GM12878 (cell line): ENCODE data around the gene CHMP1A. TPM values are rescaled to one million over a fixed set of nuclear protein-coding genes. Genes with fewer than 3 reads are reported as not detected.

Experiments used
- ATAC-seq: fragments of 200-7000 bp; cut with Tn5 transposase; 3 replicates; pipeline ENCODE4 v1.9.1; 2020; ENCODE audit warnings: mild to moderate bottlenecking, moderate library complexity
- BruUV-seq: library from RNA; stranded (reverse); fragments of 400-500 nt; replicated peaks from 2 replicates; lab custom pipeline; 2021; lab: Mats Ljungman, UMichigan
- CTCF ChIA-PET: fragments of 300-600 bp; sonication (Branson Sonifier 250); formaldehyde crosslinking; extraction: SDS; loops from one replicate; lab custom pipeline; 2021; ENCODE audit warnings: inconsistent platforms; lab: Yijun Ruan, JAX
- POLR2A ChIA-PET: fragments of 350-600 bp; formaldehyde crosslinking; extraction: SDS; loops from one replicate; lab custom pipeline; 2021; ENCODE audit warnings: inconsistent platforms; lab: Charles Lee
- RAD21 ChIA-PET: fragments of 300-600 bp; sonication (Branson Sonifier 250); formaldehyde crosslinking; loops from one replicate; lab custom pipeline; 2023; ENCODE audit warnings: antibody characterized with exemption; ENCODE audit not compliant: unreplicated experiment; lab: Charles Lee
- SMC1A ChIA-PET: fragments of 300-600 bp; sonication (Branson Sonifier 250); formaldehyde crosslinking; loops from one replicate; lab custom pipeline; 2023; ENCODE audit not compliant: unreplicated experiment, uncharacterized antibody; lab: Charles Lee
- DNase-seq: peaks from one replicate; pipeline ENCODE4 v3.0.0-alpha.2; 2011; ENCODE audit warnings: low read depth, low spot score
- FAIRE-seq: peaks from 3 replicates; lab custom pipeline; 2011; peaks lifted over from hg19 to GRCh38; lab: Jason Lieb, UNC
- H2AFZ ChIP-seq: 2 replicates; pipeline ENCODE4 v1.6.0; 2011; ENCODE audit warnings: low read depth, low read length, control low read depth; ENCODE audit not compliant: control insufficient read depth
- H3K27ac ChIP-seq: 2 replicates; pipeline ENCODE4 v1.5.1; 2011; ENCODE audit warnings: control low read depth; ENCODE audit not compliant: control insufficient read depth, insufficient read depth
- H3K27me3 ChIP-seq, 2 experiments: replicated peaks in 1 of 2; 2 replicates each; pipeline versions ENCODE4 v1.6.0 to v1.6.1; 2011; ENCODE audit warnings: low read length in 1 of 2; ENCODE audit not compliant: control insufficient read depth in 2 of 2, insufficient read depth in 2 of 2
- H3K36me3 ChIP-seq, 2 experiments: 2 replicates each; pipeline ENCODE4 v1.5.1; 2011; ENCODE audit warnings: low read length in 1 of 2; ENCODE audit not compliant: control insufficient read depth in 2 of 2, insufficient read depth in 2 of 2
- H3K4me1 ChIP-seq: 2 replicates; pipeline ENCODE4 v1.6.1; 2011; ENCODE audit warnings: mild to moderate bottlenecking, low read length, moderate library complexity, mixed read lengths; ENCODE audit not compliant: control insufficient read depth, insufficient read depth
- H3K4me2 ChIP-seq: 2 replicates; pipeline ENCODE4 v1.6.0; 2011; ENCODE audit warnings: control low read depth; ENCODE audit not compliant: control insufficient read depth, insufficient read depth
- H3K4me3 ChIP-seq: fragments of 200-600 bp; sonication (generic); 2 replicates; pipeline ENCODE4 v1.5.1; 2016
- H3K79me2 ChIP-seq: 2 replicates; pipeline ENCODE4 v1.6.0; 2011; ENCODE audit warnings: low read length; ENCODE audit not compliant: control insufficient read depth, insufficient read depth
- H3K9ac ChIP-seq: 2 replicates; pipeline ENCODE4 v1.8.0; 2011; ENCODE audit warnings: low read length, control low read depth, mixed read lengths; ENCODE audit not compliant: control insufficient read depth, insufficient read depth
- H3K9me3 ChIP-seq: replicated peaks from 3 replicates; pipeline ENCODE4 v1.5.1; 2011; ENCODE audit warnings: mild to moderate bottlenecking, low read length; ENCODE audit not compliant: control insufficient read depth, insufficient read depth
- H4K20me1 ChIP-seq: 2 replicates; pipeline ENCODE4 v1.6.0; 2011; ENCODE audit not compliant: control insufficient read depth, insufficient read depth
- CREB1 ChIP-seq: IDR thresholded peaks from 2 replicates; pipeline ENCODE4 v1.6.1; 2012; ENCODE audit warnings: low read depth, mild to moderate bottlenecking, inconsistent platforms
- EED ChIP-seq: sonication (generic); IDR thresholded peaks from 2 replicates; pipeline ENCODE4 v1.6.1; 2016; ENCODE audit warnings: antibody characterized with exemption, low read depth
- EZH2 ChIP-seq: IDR thresholded peaks from 2 replicates; pipeline ENCODE4 v1.6.1; 2012; ENCODE audit warnings: low read depth, mild to moderate bottlenecking, control low read depth, inconsistent platforms, low read length, borderline replicate concordance; ENCODE audit not compliant: control insufficient read depth
- JUNB ChIP-seq: IDR thresholded peaks from 2 replicates; pipeline ENCODE4 v1.6.1; 2016; ENCODE audit warnings: antibody characterized with exemption, mild to moderate bottlenecking
- MLLT1 ChIP-seq: fragments of 450-650 bp; IDR thresholded peaks from 2 replicates; pipeline ENCODE4 v1.6.1; 2016; ENCODE audit warnings: mild to moderate bottlenecking
- MXI1 ChIP-seq: fragments of 150-350 bp; IDR thresholded peaks from 2 replicates; pipeline ENCODE4 v1.6.1; 2011; ENCODE audit warnings: low read depth, mild to moderate bottlenecking, inconsistent platforms, low read length, improper control_type of control experiment
- MYC ChIP-seq: IDR thresholded peaks from 2 replicates; pipeline ENCODE4 v1.6.1; 2011; ENCODE audit warnings: mild to moderate bottlenecking, low read length, moderate library complexity, inconsistent platforms; ENCODE audit not compliant: insufficient read depth, insufficient replicate concordance, insufficient read length, severe bottlenecking
- NFYB ChIP-seq: IDR thresholded peaks from 2 replicates; pipeline ENCODE4 v1.6.1; 2011; ENCODE audit warnings: low read depth, mild to moderate bottlenecking, low read length, improper control_type of control experiment, moderate library complexity; ENCODE audit not compliant: insufficient read depth
- PRDM15 ChIP-seq: fragments of 450-650 bp; formaldehyde crosslinking; IDR thresholded peaks from 2 replicates; pipeline ENCODE4 v1.4.0; 2020; ENCODE audit warnings: mild to moderate bottlenecking, moderate library complexity
- RB1 ChIP-seq: fragments of 450-650 bp; formaldehyde crosslinking; IDR thresholded peaks from 2 replicates; pipeline ENCODE4 v1.6.1; 2017; ENCODE audit warnings: mild to moderate bottlenecking, borderline replicate concordance
- RCOR1 ChIP-seq: conservative IDR thresholded peaks from 2 replicates; pipeline ENCODE4 v1.6.1; 2012; ENCODE audit warnings: low read depth, low read length, improper control_type of control experiment
- STAT3 ChIP-seq: IDR thresholded peaks from 2 replicates; pipeline ENCODE4 v1.6.1; 2011; ENCODE audit warnings: low read depth, low read length, improper control_type of control experiment
- ZBTB4 ChIP-seq: fragments of 450-650 bp; formaldehyde crosslinking; IDR thresholded peaks from 2 replicates; pipeline ENCODE4 v1.4.0; 2022; ENCODE audit warnings: mild to moderate bottlenecking, moderate library complexity
- ZNF622 ChIP-seq: fragments of 450-650 bp; IDR thresholded peaks from 2 replicates; pipeline ENCODE4 v1.6.1; 2017; ENCODE audit warnings: mild to moderate bottlenecking, inconsistent platforms
- WGBS: methylation state at CpG from one replicate; pipeline ENCODE4 v1.1.6; 2016; ENCODE audit warnings: low lambda C conversion rate; ENCODE audit not compliant: insufficient replicate concordance, insufficient coverage; ENCODE audit errors: missing lambda C conversion rate; 5-methylcytosine and 5-hydroxymethylcytosine counted together
- in situ Hi-C: fragments of 300-500 bp; cut with MboI; formaldehyde crosslinking; loops from 9 replicates; pipeline ENCODE4 v1.14.3; 2018; ENCODE audit warnings: mixed read lengths
- intact Hi-C: fragments of 100-400 bp; cut with micrococcal nuclease; formaldehyde crosslinking; loops from one replicate; pipeline ENCODE4 v1.14.2; 2022; ENCODE audit not compliant: unreplicated experiment
- polyA plus RNA-seq, 11 experiments: library from polyadenylated mRNA; depleted of rRNA in 4 of 11; unstranded in 6 of 11; stranded (reverse) in 5 of 11; fragments of >200 nt; fragmentation: Nextera tagmentation in 4 of 11; fragmentation: Illumina TruSeq in 1 of 11; extraction: Ambion mirVana in 4 of 11; extraction: Trizol in 1 of 11; gene quantifications; 1 replicate in 1 of 11; 2 replicates in 10 of 11; pipeline versions ENCODE4 v1.2.1 to v1.2.3, GENCODE V29; 2011 to 2016; ENCODE audit warnings: inconsistent platforms in 2 of 11, missing spikeins in 2 of 11, low read depth in 1 of 11
- total RNA-seq, 4 experiments: library from RNA; depleted of rRNA in 3 of 4; stranded (reverse); fragments of >200 nt in 3 of 4; fragmentation: Illumina TruSeq in 1 of 4; extraction: Trizol in 1 of 4; gene quantifications; 2 replicates each; pipeline versions ENCODE4 v1.2.1 to v1.2.3, GENCODE V29; 2013 to 2021

The CHMP1A gene
- total and polyA plus RNA-seq, 10 of the 15 experiments (the other 5 are each of a cell fraction or from before 2014, with no cell fraction given) = 1.0 to 86.7 (median 54.7) TPM

GRCh38 chr16:89651584-89651983, 5.9 kb downstream of the CHMP1A start (continued):
- no peak for TF ChIP-seq CREB1
- TF ChIP-seq RB1 = no peak
- no peak for TF ChIP-seq EED
- TF ChIP-seq RCOR1 = no peak
- TF ChIP-seq MXI1 = no peak
- no peak for TF ChIP-seq EZH2
- no peak for TF ChIP-seq MLLT1
- no peak for TF ChIP-seq NFYB
- TF ChIP-seq ZNF622 = no peak

- whole genome bisulfite sequencing = 98% methylated on average over 12 of the region's 12 CpGs
- no peaks in the 10 kb centered on the region for H3K79me2 ChIP-seq
- no peak for TF ChIP-seq NFYB
- no peak for TF ChIP-seq STAT3
- no peak for TF ChIP-seq MYC
- no peak for TF ChIP-seq JUNB
- no peak for TF ChIP-seq ZBTB4 (CRISPR knock-in tag)
- no peak for TF ChIP-seq PRDM15 (CRISPR knock-in tag)
Observed at GRCh38 chr16:89646906-89647305, 10.6 kb downstream of the CHMP1A start.

More at GRCh38 chr16:89646906-89647305, 10.6 kb downstream of the CHMP1A start:
- Histone ChIP-seq H3K9me3 (no peaks in the 10 kb centered on the region), H3K27me3 (no peaks in the 10 kb centered on the region), H3K36me3 (peaks cover 6 to 32% of the 10 kb centered on the region in 2 experiments; a peak in 3 of 4 replicates), H3K4me2 (no peak overlapping the region), H2AFZ (no peak overlapping the region), H3K4me3 (no peak overlapping the region), H3K4me1 (no peaks in the 10 kb centered on the region), H4K20me1 (no peaks in the 10 kb centered on the region), H3K9ac (no peak overlapping the region), H3K27ac (no peak overlapping the region)
- CTCF ChIA-PET = no interaction called here
- RAD21 ChIA-PET = no interaction called here
- no TSS peak for BruUV-seq
- ATAC-seq = no peak
- intact Hi-C loops (no loop called here), in situ Hi-C loops (no loop called here)
- SMC1A ChIA-PET = no interaction called here
- DNase-seq = no peak
- POLR2A ChIA-PET = interaction anchor here (0.6 kb wide), 1 partner anchor 18 kb away, joined by 3 read pairs; no protein-coding TSS in a partner anchor
- FAIRE-seq = no peak
